CD4-positive, alpha-beta T cell treated with Interleukin-15 for 4 hours (primary cell): ENCODE data around the gene STEAP1B.
"Not testable (repeated sequence)": the region's sequence is repeated elsewhere in the genome, so short reads cannot be mapped to it uniquely, and the experiment has no call there.

Experiments
- DNase-seq: peaks from one replicate; pipeline ENCODE4 v3.0.0-alpha.2; 2020; ENCODE audit warnings: low spot score

Gene STEAP1B

DNA sequence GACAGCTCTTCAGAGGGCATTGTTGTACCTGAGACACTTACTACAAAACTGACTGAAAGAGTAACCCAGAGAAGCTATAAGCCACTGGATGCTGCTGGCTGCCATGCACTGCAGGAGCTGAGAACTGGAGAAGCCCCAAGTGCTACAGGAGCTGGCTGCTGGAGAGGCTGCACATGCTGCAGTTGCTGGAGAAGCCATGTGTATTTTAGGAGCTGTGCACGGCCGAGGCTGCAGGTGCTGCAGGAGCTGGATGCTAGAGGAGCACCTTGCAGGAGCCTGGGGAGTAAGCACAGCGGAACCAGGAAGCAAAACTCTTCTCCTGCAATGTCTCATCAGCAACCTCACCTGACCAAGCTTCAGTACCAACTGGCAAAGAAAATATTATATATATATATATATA lies 45.5 kb downstream of the STEAP1B start:
- no peak for DNase-seq

GRCh38 chr7:22452960-22453558 lies 46.9 kb downstream of the STEAP1B start:
- no peak for DNase-seq

- DNase-seq = peak; percentile 6
These were observed 47.6 kb downstream of the STEAP1B start for GRCh38 chr7:22452142-22452959.

DNA sequence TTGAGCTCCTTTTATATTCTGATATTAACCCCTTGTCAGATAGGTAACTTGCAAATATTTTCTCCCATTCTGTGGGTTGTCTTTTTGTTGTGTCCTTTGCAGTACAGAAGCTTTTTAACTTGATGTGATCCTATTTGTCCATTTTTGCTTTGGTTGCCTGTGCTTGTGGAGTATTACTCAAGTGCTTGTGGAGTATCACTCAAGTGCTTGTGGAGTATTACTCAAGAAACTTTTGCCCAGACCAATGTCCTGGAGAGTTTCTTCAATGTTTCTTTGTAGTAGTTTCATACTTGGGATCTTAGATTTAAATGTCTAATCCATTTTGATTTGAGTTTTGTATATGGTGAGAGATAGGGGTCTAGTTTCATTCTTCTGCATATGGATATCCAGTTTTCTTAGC lies 50.0 kb downstream of the STEAP1B start:
- not testable (repeated sequence) for DNase-seq

DNA sequence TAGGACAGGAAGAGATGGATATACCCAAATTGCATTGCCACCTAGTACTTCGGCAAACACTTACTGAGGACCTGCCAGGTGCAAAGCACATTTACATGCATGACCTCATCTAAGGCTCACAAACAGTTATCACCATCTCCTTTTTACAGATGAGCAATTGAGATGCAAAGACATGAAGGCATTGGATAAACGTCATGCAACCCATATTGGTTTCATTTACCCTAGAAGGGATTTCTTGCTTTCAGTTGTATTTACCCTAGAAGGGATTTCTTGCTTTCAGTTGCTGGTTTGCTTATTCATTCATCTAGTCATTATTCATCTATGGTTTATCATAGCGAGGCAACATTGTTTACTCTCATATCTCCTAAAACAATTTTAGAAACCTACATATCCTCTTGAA lies 52.2 kb downstream of the STEAP1B start:
- no peak for DNase-seq

DNA sequence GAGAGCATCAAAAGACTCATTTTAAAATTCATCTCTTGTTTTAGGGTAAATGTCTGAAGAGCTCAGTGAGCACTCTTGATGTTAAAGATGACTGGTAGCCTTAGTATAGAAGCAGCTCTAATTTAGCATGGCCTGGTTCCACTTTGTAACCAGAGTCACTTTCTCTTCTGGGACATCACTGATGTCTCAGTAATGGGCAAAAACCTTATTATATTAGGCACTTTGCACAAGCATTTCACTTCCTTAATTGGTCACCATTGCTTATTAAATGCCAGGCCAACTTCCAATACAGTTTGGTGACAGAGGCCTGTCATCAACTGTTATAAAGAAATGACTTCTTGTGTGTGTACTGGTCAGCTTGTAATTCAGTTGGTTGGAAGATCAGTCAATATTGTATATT lies 53.0 kb downstream of the STEAP1B start:
- no peak for DNase-seq

- DNase-seq = no peak
These were observed 54.1 kb downstream of the STEAP1B start for GRCh38 chr7:22445853-22446252.

DNA sequence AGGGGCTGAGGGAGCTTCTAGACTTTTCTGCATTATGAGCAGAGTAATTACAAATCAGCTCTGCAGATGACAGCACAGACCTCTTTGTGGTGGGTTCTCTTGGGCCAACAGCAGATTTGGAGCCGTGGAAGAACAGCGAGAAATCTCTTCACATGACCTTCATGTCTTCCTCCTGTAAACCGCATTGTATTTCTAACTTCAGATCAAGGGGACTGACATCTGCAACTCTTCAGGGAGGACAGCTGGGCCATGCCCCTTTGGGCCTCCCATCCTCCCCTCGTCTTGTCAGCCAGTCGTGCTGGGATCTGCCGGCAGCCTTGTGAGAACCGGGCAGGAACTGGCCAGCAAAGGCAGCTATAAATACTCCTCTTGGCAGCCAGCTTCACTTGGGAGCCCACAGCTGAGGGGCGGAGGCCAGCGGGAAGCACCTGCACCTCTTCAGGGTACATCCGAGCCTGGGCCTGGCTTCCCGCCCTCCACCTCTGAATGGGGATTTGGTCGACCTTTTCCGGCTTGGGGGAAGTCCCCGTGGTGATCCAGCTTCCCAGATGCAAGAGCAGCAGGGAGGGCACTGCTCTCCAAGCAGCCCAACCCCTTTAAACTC lies 54.7 kb downstream of the STEAP1B start:
- no peak for DNase-seq

DNA sequence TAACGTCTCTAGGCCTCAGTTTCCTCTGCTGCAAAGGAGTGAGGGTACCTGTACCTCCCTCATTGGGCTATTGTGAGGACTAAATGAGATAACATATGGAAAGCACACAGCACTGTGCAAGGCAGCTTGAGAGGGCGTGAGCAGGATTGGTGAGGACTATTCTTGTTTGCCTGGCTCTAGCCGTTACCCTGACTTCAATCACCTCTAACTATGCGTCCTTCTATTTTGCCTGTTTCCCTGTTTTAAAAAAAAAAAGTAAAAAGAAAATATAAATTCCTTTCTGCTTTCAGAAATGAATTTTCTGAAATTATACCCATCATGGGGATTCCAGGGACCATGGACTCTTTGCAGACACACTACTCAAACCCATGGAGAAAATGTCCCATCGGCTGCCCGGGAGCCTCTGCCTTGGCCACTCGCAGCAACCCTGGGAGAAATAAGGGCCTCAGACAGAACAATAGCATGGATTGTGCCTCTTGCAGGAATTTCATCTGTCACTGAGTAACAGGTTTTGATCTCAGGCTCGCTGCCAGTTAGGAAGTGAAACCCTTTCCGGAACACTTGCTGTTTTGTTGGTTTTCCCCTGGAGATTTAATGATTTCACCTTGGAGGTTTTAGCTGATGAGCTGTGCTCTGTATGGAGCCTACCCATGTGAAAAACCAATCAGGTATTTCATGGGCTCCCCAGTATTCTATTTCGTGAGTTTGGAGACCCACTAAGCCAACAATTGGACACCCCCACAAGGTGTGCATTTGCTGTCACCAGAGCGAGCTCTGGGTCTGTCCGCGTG lies 55.6 kb downstream of the STEAP1B start:
- DNase-seq = no peak

DNA sequence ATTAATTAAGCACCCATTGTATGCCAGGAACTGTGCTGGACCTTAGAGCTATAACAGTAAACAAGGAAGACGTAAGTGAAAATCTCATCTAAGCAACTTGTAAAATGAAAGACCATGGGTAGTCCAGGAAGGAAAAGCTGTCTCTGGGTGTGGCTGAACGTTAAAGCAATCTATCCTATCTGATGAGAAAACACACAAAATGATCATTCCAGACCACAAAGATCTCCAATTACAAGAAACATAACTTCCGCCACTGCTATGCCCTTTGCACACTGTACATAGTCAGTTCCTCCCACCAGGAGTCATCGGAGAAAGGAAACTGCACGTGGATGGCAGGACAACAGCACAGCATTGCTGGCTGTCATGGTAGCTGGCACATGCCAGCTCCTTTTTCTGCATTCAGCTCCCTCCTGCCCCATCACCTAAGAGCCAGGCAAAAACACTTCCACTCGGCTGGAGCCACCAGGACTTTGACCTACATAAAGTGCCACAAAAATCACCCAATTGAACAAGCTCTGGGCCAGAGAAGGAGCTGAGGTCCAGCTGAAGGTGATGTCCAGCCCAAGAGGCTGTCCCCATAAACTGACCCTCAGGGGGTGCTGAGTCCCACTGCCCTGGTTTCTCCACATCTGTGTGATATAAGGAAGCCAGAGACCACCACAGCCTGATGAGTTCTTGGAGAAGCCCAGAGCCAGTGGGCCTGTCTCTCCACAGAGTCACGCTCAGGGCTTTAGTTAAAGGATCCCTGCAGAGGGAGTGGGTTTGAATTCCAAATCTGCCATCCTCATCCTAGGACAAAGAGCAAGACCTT lies 56.4 kb downstream of the STEAP1B start:
- no peak for DNase-seq

DNA sequence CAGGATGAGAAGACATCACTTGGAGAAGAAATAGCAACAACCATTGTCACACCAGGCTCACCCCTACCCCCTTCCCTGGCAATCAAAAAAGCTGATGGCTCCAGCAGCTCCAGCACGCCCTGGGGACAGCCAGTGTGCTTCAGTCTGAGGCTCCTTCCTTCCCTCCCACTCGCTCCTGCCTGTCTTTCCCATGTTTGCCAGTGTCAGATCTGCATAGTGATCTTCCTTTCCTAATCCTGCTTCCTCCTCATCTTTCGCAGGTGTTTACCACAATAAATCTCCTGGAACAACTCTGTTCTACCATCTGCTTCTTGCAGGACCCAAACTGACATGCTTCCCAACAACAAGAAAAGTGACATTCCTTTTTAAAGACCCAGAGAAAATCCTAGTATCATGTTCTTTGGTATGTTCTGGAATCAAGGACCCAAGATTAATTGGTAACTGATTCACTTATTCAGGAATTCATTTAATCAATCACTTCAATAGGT lies 57.1 kb downstream of the STEAP1B start:
- no peak for DNase-seq

- DNase-seq = no peak
These were observed 57.7 kb downstream of the STEAP1B start for GRCh38 chr7:22442187-22442881.

DNA sequence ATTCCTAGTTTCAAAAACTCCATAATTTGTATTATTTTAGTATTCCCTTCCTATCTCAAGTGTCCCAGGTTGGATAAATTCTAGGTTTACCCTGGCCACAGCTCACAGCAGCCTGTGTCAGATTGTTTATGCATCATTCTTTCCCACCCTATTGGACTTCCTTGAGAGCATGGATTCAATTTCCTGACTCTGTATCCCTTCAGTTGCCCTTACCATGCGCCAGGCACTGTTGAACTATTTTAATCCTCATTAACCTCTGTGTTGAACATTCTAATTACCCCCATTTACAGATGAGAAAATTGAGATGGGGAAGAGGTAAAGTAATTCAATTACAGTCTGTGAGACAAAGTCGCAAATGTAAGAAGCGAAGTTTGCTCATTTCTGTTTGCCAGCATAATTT lies 58.8 kb downstream of the STEAP1B start:
- DNase-seq = no peak

GRCh38 chr7:22438994-22439393 lies 61.0 kb downstream of the STEAP1B start:
- DNase-seq = no peak

DNA sequence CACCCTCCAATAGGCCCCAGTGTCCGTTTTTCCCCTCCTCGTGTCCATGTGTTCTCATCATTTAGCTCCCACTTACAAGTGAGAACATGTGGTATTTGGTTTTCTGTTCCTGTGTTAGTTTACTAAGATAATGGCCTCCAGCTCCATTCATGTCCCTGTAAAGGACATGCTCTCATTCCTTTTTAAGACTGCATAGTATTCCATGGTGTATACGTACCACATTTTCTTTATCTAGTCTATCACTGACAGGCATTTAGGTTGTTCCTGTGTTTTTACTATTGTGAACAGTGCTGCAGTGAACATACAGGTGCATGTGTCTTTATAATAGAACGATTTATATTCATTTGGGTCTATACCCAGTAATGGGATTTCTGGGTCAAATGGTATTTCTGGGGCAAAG lies 63.4 kb downstream of the STEAP1B start:
- DNase-seq = not testable (repeated sequence)

DNA sequence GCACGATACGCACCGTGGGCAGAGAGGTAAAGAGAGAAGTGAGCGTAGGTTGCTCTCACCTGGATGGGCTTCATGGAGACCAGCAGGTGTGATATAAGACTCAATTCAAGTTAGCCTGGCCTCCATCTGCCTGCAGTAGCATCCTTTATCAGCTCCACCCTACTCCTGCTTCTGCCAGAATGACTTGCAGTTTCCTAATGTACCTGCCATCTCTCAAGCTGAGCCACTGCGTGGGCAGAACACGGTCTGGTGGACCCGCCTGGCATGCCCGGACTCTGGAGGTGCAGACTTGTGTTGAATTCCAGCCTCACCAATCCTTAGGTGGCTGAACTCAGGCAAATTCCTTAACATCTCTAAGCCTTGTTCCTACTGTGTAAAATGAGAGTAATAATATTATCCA lies 64.3 kb downstream of the STEAP1B start:
- no peak for DNase-seq

DNA sequence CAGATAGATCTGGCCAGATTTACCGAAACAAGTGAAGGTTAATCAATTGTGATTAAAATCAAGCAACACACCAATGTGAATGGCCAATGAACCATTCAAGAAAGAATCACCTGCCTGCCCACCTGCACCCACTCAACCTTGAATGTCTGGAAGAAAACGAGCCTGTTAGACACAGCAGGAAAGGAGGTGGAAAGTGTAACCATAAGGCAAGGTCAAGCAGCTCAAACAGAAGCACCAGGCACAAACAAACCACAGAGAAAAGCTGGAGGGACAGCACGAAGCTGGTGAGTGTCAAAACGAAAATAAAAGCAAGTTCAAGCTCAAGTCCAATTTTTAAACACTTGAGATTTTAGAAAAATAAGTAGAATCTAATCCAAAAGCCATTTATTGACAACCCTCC lies 64.9 kb downstream of the STEAP1B start:
- no peak for DNase-seq

DNA sequence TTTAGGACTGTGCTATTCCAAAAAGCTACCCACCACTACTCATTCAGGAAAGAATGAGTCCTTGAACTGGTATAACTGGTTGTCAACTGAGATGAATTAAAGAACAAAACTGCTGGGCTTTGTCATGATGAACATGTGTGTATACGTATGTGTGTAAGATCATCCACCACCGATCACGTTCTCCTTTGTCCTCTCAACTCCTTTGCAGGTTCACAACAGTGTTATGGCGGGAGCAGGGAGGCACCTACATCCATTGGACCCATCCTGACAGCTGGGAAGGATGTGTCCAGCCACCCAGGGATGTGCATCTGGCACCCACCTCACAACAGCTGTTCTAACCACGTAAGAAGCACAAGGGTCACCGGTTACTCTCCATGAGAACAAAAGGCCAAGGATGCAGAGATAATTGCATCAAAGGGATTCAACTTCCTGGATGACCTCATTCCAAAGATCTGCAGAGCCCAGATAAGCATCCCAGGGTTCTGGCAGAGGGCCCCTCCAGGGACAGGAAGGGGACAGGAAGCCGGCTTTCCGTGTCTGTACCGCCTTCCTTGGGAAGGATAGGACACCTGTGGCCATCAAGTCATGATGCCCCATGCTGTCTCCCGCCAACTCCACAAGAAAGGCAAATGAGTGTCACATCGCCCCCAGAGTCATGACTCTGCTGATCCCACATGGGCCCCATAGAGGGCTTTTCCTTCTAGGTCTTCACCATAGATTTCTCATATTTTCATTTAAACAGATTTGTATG lies 66.1 kb downstream of the STEAP1B start:
- DNase-seq = no peak

DNA sequence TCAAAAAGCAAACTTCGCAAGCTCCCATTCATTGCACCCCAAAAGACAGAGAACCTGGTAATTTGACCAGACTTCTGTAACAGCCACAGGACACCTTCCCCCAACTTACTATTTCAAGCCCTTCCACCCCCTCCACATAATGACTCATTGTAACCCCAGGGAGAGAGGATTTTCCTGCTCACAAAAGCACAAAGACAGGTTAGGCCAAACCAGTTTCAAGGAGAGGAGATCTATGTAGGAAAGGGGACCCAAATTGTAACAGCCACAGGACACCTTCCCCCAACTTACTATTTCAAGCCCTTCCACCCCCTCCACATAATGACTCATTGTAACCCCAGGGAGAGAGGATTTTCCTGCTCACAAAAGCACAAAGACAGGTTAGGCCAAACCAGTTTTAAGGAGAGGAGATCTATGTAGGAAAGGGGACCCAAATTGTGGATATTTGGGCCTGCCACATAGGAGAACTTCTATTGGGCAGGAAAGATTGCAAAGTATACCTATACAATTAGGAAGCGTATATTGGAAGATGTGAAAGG lies 66.8 kb downstream of the STEAP1B start:
- not testable (repeated sequence) for DNase-seq

DNA sequence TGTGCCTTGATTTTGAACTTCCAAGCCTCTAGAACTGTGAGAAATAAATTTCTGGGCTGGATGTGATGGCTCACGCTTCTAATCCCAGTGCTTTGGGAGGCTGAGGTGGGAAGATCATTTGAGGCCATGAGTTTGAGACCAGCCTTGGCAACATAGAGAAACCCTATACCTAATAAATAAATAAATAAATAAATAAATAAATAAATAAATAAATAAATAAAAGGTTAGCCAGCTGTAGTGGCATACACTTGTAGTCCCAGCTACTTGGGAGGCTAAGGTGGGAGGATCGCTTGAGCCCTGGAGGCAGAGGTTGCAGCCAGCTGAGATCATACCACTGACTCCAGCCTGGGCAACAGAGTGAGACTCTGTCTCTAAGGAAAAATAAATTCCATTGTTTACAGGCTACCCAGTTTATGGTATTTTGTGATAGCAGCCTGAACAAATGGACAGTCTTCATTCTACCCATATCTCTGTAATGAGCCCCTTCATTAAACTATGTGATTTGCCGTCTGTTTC lies 67.7 kb downstream of the STEAP1B start:
- no peak for DNase-seq
